CD4-positive, alpha-beta T cell treated with Interleukin-6 at 100 ng/mL for 8 hours (primary cell): ENCODE measurements around the gene DOCK4.

ENCODE experiments used
- DNase-seq: peaks from one replicate; pipeline ENCODE4 v3.0.0-alpha.2; 2020; ENCODE audit warnings: mixed read lengths, low spot score

Gene DOCK4

GRCh38 chr7:112012242-112012641, 194.0 kb downstream of the DOCK4 start:
- no peak for DNase-seq

- DNase-seq = no peak
These were observed 195.2 kb downstream of the DOCK4 start for GRCh38 chr7:112010994-112011393.

GRCh38 chr7:112010109-112010508, 196.1 kb downstream of the DOCK4 start:
- no peak for DNase-seq

DNA sequence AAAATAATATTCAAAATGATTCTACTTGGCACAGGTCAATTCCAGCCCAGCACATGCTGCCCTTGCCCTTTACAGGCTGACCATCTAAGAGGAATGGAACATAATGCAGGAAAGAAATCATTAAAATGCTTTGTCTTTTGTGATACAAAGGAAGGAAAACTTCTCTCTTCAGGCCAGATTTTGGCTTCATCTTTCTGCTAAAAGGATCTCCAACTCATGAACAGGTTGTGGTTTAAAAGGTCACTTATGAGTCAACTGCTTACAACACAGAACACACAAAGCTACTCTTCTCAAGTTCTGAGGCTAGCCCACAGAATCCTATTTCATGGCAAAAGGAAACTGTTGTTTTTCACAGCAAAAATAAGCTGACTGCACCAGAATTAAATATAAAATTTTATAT, 197.1 kb downstream of the DOCK4 start:
- no peak for DNase-seq

GRCh38 chr7:112007185-112007584, 199.0 kb downstream of the DOCK4 start:
- no peak for DNase-seq

- DNase-seq = no peak
These were observed 200.1 kb downstream of the DOCK4 start for GRCh38 chr7:112006071-112006470.

DNA sequence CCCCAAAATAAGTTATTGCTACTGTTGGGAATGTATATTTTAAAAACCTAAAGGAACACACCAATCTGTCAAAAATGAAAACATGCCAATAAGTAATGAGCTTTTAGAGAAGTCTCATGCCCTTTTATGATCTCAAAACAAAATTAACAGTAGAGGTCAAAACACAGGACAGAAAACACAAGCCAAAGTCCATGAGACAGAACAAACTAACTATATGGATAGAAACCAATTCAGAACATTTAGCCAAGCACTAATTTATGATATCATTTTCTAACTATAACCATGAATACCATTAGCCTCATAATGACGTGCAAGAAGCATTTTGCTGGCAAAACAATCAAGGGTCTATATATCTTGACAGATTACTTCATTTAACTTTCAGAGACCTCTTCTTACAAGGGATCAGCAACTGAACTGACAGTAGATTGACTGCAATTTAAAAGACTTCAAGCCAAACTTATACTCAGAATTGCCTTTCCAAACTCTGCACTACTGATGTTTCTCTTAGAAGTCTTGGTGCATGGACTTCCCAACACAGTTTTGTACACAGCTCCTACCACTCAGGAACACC, 200.9 kb downstream of the DOCK4 start:
- DNase-seq = no peak

GRCh38 chr7:112001091-112001826, 204.9 kb downstream of the DOCK4 start:
- DNase-seq = no peak

DNA sequence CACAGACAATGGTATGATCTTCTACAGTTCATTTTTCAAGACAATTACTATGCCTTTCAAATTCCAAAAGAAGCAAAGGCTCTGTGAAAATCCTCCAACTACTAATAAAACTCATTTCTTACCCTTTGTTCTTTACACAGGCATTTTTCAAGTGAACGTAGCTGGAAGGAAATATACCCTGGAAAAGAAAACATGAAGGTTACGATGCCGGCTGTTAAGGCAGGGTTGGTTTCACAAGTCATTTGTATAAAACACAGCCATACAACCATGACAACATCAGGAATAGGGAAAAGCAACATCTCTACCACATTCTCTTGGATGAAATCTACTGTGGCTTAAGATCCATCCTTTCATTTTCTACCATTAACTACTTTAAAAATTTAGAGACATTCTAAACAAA, 207.9 kb downstream of the DOCK4 start:
- no peak for DNase-seq

DNA sequence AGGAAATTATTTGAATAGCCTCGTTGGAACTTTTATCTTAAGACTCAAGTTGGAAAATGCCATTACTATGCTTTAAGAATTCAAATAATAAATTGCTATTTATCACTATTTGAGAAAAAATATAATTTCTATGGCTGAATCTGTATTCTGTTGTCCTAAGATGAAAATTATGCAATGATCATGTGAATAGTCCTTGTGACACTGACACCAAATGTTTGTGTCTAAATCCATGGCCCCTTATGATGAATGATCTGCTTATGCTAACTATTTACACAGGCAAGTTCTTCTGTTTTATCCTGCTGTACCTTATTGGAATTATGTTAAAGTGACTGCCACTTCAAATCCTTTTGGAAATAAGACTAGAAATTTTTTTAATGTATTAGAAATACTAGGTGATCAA, 208.7 kb downstream of the DOCK4 start:
- no peak for DNase-seq

DNA sequence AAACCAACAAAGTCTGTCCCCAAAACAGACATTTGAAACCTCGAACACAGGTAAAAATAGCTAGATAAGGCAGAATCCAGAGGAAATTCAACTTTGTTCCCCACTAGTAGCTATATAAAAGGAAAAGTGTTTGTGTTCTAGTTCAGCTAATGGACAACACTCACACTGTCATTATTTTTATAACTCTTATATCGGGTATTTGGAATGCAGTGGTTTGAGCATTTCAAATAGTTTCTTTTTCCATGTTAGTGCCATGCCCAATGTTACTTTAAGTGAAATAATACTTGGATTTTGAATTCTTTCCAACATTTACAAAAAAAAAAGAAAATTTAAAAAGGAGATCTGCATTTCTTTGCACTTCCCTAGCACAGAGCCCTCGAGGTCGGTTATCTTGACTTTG, 213.6 kb downstream of the DOCK4 start:
- no peak for DNase-seq

GRCh38 chr7:111990643-111991042, 215.6 kb downstream of the DOCK4 start:
- DNase-seq = no peak

DNA sequence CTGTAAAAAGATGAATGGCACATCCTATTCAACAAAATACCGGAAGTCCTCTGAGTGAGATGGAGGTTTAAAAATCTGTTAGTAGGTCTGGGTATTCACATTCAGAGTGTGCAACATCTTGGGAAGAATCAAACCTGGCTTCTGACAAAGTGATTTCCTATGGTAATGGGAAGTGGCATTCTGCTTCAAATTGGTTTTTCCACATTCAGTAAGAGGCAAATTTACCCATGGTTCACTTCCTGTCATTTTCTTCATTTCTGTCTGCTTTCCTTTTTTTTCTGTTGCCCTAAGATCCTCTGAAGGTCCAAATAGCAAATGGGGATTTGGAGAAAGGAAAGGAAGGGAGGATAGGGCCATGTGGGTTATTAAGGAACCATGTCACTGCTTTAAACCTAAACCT, 218.3 kb downstream of the DOCK4 start:
- DNase-seq = no peak

DNA sequence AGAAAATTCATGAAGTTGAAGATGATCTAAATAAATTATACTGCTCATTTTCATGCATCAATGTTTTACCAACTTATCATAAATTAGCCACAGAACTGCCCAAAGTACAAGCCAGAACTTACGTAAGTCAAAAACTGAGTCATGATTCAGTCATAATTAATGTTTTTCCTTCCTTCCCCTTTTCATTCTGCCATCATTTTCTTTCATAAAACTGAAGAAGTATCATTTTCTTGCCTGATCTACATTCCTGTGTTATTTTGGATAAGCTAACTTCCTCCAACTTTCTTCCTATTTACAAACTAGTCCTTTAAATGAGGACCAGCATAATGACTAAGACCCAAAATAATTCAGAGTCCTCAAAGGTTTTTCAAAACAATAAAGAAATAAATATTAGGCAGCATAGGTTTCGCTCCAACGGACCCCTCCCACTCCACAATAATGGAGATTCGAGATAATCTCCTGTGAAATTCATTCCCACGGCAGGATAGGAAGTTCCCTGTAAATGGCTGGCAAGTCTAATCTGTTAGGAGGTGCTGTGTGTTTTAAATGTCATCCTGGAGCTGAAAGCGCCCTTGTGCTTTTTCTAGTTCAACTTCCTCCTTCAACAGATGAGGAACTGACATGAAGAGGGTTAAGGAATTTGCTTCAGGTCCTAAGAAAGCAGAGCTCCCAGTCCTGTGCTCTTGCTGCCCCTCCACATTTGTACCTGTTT, 218.9 kb downstream of the DOCK4 start:
- no peak for DNase-seq

- DNase-seq = no peak
These were observed 219.6 kb downstream of the DOCK4 start for GRCh38 chr7:111986601-111987000.

GRCh38 chr7:111985798-111986197, 220.4 kb downstream of the DOCK4 start:
- no peak for DNase-seq

- DNase-seq = no peak
These were observed 223.4 kb downstream of the DOCK4 start for GRCh38 chr7:111982804-111983203.

GRCh38 chr7:111982133-111982532, 224.1 kb downstream of the DOCK4 start:
- DNase-seq = no peak

- DNase-seq = no peak
These were observed 225.5 kb downstream of the DOCK4 start for GRCh38 chr7:111980725-111981124.

DNA sequence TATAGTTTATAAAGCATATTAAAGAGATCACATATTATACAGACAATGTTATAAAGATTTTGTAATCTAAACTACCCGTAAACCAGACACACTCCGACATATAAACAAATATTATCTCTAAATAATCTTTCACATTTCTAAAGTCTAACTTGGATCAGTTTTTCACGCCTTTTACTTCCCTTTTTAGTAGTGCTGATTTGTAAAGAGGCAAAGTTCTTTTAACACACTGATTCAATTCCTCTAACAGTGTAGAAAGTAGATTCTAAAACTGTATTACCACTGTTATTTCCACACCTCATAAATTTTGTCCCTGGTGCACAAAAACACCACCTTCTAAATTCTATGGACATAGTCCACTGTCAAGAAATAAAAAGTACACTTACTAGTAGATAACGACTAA, 230.9 kb downstream of the DOCK4 start:
- no peak for DNase-seq

GRCh38 chr7:111960984-111961383, 245.2 kb downstream of the DOCK4 start:
- no peak for DNase-seq

GRCh38 chr7:111958896-111959295, 247.3 kb downstream of the DOCK4 start:
- DNase-seq = no peak

DNA sequence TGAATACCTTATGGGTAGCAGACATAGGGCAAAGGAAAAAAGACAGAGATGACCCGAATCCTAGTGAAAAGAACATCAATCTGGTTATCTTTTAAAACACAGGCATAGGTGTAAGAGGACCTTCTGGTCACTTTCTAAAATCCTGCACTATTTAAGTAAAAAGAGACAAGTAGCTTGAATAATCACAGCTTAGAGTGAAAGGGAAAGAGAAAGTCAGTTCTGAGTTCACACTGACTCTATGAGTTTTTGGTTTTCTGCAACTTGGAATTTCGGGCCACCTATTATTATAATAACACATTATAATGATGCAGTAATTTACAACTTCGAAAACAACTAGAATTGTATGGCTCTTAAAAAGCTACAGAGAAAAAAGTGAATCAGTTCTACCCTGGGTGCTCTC, 247.8 kb downstream of the DOCK4 start:
- DNase-seq = no peak
